Measurements from ENCODE around the gene GRM1. TPM values are rescaled to one million over a fixed set of nuclear protein-coding genes. Genes with fewer than 3 reads are reported as not detected.

The GRM1 gene
- total and polyA plus RNA-seq, 4 experiments from 2014 or later: not detected

GRCh38 chr6:146426516-146426915 is 397.7 kb downstream of the GRM1 start:
- no peak overlapping the region for H3K27ac Mint-ChIP-seq
- intact Hi-C loops (cut with micrococcal nuclease): no loop called here
- CTCF ChIA-PET (ENCODE audit: partially characterized antibody): no interaction called here
- POLR2A ChIA-PET (ENCODE audit: partially characterized antibody): no interaction called here
- Histone ChIP-seq H3K4me3 (ENCODE audit: low read length in 2 of 2) (no peak overlapping the region), H3K4me1 (ENCODE audit: insufficient read depth, low read length) (no peaks in the 10 kb centered on the region), H3K27ac (ENCODE audit: low read depth, low read length) (no peak overlapping the region), H3K36me3 (ENCODE audit: insufficient read depth, low read length) (no peaks in the 10 kb centered on the region), H3K9me3 (ENCODE audit: control insufficient read depth in 1 of 2, low read length in 2 of 2) (no peaks in the 10 kb centered on the region), H3K27me3 (ENCODE audit: insufficient read depth, low read length) (no peaks in the 10 kb centered on the region)
- peaks cover 0 to 5% (median 0%) of the 10 kb centered on the region in 8 donors for H3K9me3 Mint-ChIP-seq
- no peak for DNase-seq
- no peaks in the 10 kb centered on the region for H3K36me3 Mint-ChIP-seq
- peaks cover 0 to 1% (median 0%) of the 10 kb centered on the region in 4 donors for H3K4me1 Mint-ChIP-seq
- peaks cover 0 to 1% of the 10 kb centered on the region in 2 donors for H3K27me3 Mint-ChIP-seq
- no peak overlapping the region for H3K4me3 Mint-ChIP-seq

DNA sequence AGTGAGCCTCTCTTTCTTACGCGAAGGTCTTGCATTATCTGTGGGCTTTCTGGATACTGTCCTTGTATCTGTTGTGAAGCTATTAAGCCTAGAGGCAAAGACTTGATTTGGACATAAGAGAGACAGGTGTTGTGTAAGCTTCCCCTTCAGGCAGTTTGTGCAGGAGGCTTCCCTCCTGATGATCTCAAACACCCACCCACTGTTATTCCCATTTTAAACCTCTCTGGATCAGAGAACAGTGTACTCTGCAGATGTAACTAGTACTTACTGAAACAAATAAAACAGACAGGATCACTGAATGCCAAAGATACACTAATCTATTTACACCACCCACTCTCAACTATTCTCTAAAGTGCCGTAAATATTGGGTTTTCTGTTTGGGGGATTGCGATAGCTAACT is 401.0 kb downstream of the GRM1 start:
- DNase-seq: no peak
- Mint-ChIP-seq H3K27ac (no peak overlapping the region), H3K4me3 (no peak overlapping the region), H3K27me3 (peaks cover 1 to 7% of the 10 kb centered on the region in 2 donors), H3K9me3 (peaks cover 0 to 5% (median 0%) of the 10 kb centered on the region in 8 donors), H3K36me3 (no peaks in the 10 kb centered on the region), H3K4me1 (no peaks in the 10 kb centered on the region)
- POLR2A ChIA-PET (ENCODE audit: partially characterized antibody): no interaction called here
- no peaks in the 10 kb centered on the region for H3K27me3 ChIP-seq (ENCODE audit: insufficient read depth, low read length)
- no peaks in the 10 kb centered on the region for H3K9me3 ChIP-seq (ENCODE audit: control insufficient read depth in 1 of 2, low read length in 2 of 2)
- no peaks in the 10 kb centered on the region for H3K4me1 ChIP-seq (ENCODE audit: insufficient read depth, low read length)
- intact Hi-C loops (cut with micrococcal nuclease): no loop called here
- CTCF ChIA-PET (ENCODE audit: partially characterized antibody): no interaction called here
- no peaks in the 10 kb centered on the region for H3K36me3 ChIP-seq (ENCODE audit: insufficient read depth, low read length)
- no peak overlapping the region for H3K27ac ChIP-seq (ENCODE audit: low read depth, low read length)
- no peak overlapping the region for H3K4me3 ChIP-seq (ENCODE audit: low read length in 2 of 2)

GRCh38 chr6:146433881-146434731 is 405.2 kb downstream of the GRM1 start:
- no peaks in the 10 kb centered on the region for H3K27me3 ChIP-seq (ENCODE audit: insufficient read depth, low read length)
- no peak for DNase-seq
- Mint-ChIP-seq H3K4me3 (no peak overlapping the region), H3K27me3 (peaks cover 5 to 7% of the 10 kb centered on the region in 2 donors), H3K36me3 (no peaks in the 10 kb centered on the region), H3K27ac (no peak overlapping the region), H3K4me1 (no peaks in the 10 kb centered on the region), H3K9me3 (peaks cover 0 to 5% (median 0%) of the 10 kb centered on the region in 8 donors)
- no peaks in the 10 kb centered on the region for H3K9me3 ChIP-seq (ENCODE audit: control insufficient read depth in 1 of 2, low read length in 2 of 2)
- CTCF ChIA-PET (ENCODE audit: partially characterized antibody): no interaction called here
- no peak overlapping the region for H3K27ac ChIP-seq (ENCODE audit: low read depth, low read length)
- intact Hi-C loops (cut with micrococcal nuclease): no loop called here
- H3K36me3 ChIP-seq (ENCODE audit: insufficient read depth, low read length): no peaks in the 10 kb centered on the region
- H3K4me3 ChIP-seq (ENCODE audit: low read length in 2 of 2): no peak overlapping the region
- no peaks in the 10 kb centered on the region for H3K4me1 ChIP-seq (ENCODE audit: insufficient read depth, low read length)
- POLR2A ChIA-PET (ENCODE audit: partially characterized antibody): no interaction called here

DNA sequence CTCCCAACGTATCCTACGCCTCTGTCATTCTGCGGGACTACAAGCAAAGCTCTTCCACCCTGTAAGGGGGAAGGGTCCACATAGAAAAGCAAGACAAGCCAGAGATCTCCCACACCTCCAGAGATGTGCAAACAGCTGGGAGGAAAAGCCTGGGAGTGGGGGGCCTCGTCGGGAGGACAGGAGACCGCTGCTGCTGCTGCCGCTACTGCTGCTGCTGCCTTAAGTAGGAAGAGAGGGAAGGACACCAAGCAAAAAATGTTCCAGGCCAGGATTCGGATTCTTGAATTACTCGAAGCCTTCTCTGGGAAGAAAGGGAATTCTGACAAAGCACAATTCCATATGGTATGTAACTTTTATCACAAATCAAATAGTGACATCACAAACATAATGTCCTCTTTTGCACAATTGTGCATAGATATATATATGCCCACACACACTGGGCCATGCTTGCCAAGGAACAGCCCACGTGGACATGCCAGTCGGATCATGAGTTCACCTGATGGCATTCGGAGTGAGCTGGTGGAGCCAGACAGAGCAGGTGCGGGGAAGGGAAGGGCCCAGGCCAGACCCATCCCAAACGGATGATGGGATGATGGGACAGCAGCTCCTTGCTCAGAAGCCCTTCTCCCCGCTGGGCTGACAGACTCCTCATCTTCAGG is 406.0 kb downstream of the GRM1 start:
- Mint-ChIP-seq H3K27me3 (peaks cover 4 to 7% of the 10 kb centered on the region in 2 donors), H3K4me3 (no peak overlapping the region), H3K27ac (no peak overlapping the region), H3K9me3 (peaks cover 0 to 4% (median 0%) of the 10 kb centered on the region in 8 donors), H3K4me1 (no peaks in the 10 kb centered on the region), H3K36me3 (no peaks in the 10 kb centered on the region)
- no peak for DNase-seq
- Histone ChIP-seq H3K27me3 (ENCODE audit: insufficient read depth, low read length) (no peaks in the 10 kb centered on the region), H3K4me1 (ENCODE audit: insufficient read depth, low read length) (no peaks in the 10 kb centered on the region), H3K27ac (ENCODE audit: low read depth, low read length) (no peak overlapping the region), H3K9me3 (ENCODE audit: control insufficient read depth in 1 of 2, low read length in 2 of 2) (no peaks in the 10 kb centered on the region), H3K4me3 (ENCODE audit: low read length in 2 of 2) (no peak overlapping the region), H3K36me3 (ENCODE audit: insufficient read depth, low read length) (no peaks in the 10 kb centered on the region)
- intact Hi-C loops (cut with micrococcal nuclease): no loop called here
- ChIA-PET CTCF (ENCODE audit: partially characterized antibody) (no interaction called here), POLR2A (ENCODE audit: partially characterized antibody) (no interaction called here)

- Mint-ChIP-seq H3K27ac (no peak overlapping the region), H3K9me3 (peaks cover 0 to 4% (median 0%) of the 10 kb centered on the region in 8 donors), H3K4me1 (no peaks in the 10 kb centered on the region), H3K36me3 (no peaks in the 10 kb centered on the region), H3K27me3 (peaks cover 1 to 7% of the 10 kb centered on the region in 2 donors), H3K4me3 (no peak overlapping the region)
- no peak for DNase-seq
- Histone ChIP-seq H3K27me3 (ENCODE audit: insufficient read depth, low read length) (no peaks in the 10 kb centered on the region), H3K4me3 (ENCODE audit: low read length in 2 of 2) (no peak overlapping the region), H3K36me3 (ENCODE audit: insufficient read depth, low read length) (no peaks in the 10 kb centered on the region), H3K27ac (ENCODE audit: low read depth, low read length) (no peak overlapping the region), H3K9me3 (ENCODE audit: control insufficient read depth in 1 of 2, low read length in 2 of 2) (no peaks in the 10 kb centered on the region), H3K4me1 (ENCODE audit: insufficient read depth, low read length) (no peaks in the 10 kb centered on the region)
- POLR2A ChIA-PET (ENCODE audit: partially characterized antibody): no interaction called here
- intact Hi-C loops (cut with micrococcal nuclease): no loop called here
- CTCF ChIA-PET (ENCODE audit: partially characterized antibody): interaction anchor here (0.6 kb wide), 1 partner anchor 710 kb away, joined by 3 read pairs; no protein-coding TSS in a partner anchor
These were observed 413.0 kb downstream of the GRM1 start for GRCh38 chr6:146441907-146442306.

DNA sequence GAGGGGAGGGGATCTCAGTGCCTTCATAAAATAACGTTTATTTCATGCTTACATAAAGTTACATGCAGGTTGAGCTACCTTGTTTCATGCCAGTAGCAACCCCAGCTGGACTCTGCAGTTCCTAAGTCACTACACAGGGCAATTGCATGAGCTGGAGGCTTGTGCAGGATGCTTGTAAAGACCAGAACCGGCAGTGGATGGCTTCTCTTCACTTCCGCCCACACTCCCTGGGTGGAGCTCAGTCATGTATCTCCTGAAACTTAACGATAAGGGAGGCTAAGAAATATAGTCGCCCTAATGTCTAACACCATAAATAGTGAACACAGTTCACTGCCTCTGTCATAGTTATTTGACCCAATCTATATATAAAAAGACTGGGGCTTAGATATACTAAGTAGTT is 415.3 kb downstream of the GRM1 start:
- ChIA-PET POLR2A (ENCODE audit: partially characterized antibody) (no interaction called here), CTCF (ENCODE audit: partially characterized antibody) (no interaction called here)
- no peaks in the 10 kb centered on the region for H3K9me3 ChIP-seq (ENCODE audit: control insufficient read depth in 1 of 2, low read length in 2 of 2)
- no peak overlapping the region for H3K4me3 Mint-ChIP-seq
- H3K27ac Mint-ChIP-seq: no peak overlapping the region
- no peak for DNase-seq
- no peaks in the 10 kb centered on the region for H3K36me3 ChIP-seq (ENCODE audit: insufficient read depth, low read length)
- peaks cover 1 to 7% of the 10 kb centered on the region in 2 donors for H3K27me3 Mint-ChIP-seq
- intact Hi-C loops (cut with micrococcal nuclease): no loop called here
- H3K4me3 ChIP-seq (ENCODE audit: low read length in 2 of 2): no peak overlapping the region
- no peak overlapping the region for H3K27ac ChIP-seq (ENCODE audit: low read depth, low read length)
- no peaks in the 10 kb centered on the region for H3K36me3 Mint-ChIP-seq
- no peaks in the 10 kb centered on the region for H3K27me3 ChIP-seq (ENCODE audit: insufficient read depth, low read length)
- H3K4me1 Mint-ChIP-seq: no peaks in the 10 kb centered on the region
- peaks cover 0 to 8% (median 5%) of the 10 kb centered on the region in 8 donors for H3K9me3 Mint-ChIP-seq
- H3K4me1 ChIP-seq (ENCODE audit: insufficient read depth, low read length): no peaks in the 10 kb centered on the region

- Mint-ChIP-seq H3K27ac (no peak overlapping the region), H3K4me1 (no peaks in the 10 kb centered on the region), H3K9me3 (peaks cover 0 to 10% (median 5%) of the 10 kb centered on the region in 8 donors), H3K27me3 (peaks cover 0 to 5% of the 10 kb centered on the region in 2 donors), H3K36me3 (no peaks in the 10 kb centered on the region), H3K4me3 (no peak overlapping the region)
- intact Hi-C loops (cut with micrococcal nuclease): no loop called here
- H3K9me3 ChIP-seq (ENCODE audit: control insufficient read depth in 1 of 2, low read length in 2 of 2): no peaks in the 10 kb centered on the region
- no peak overlapping the region for H3K4me3 ChIP-seq (ENCODE audit: low read length in 2 of 2)
- DNase-seq: no peak
- ChIA-PET CTCF (ENCODE audit: partially characterized antibody) (no interaction called here), POLR2A (ENCODE audit: partially characterized antibody) (no interaction called here)
- H3K4me1 ChIP-seq (ENCODE audit: insufficient read depth, low read length): no peaks in the 10 kb centered on the region
- H3K36me3 ChIP-seq (ENCODE audit: insufficient read depth, low read length): no peaks in the 10 kb centered on the region
- no peaks in the 10 kb centered on the region for H3K27me3 ChIP-seq (ENCODE audit: insufficient read depth, low read length)
- H3K27ac ChIP-seq (ENCODE audit: low read depth, low read length): no peak overlapping the region
These were observed 416.4 kb downstream of the GRM1 start for GRCh38 chr6:146445233-146445632.
